K562 (cell line): ENCODE measurements around the gene RBFOX2. TPM values are rescaled to one million over a fixed set of nuclear protein-coding genes. Genes with fewer than 3 reads are reported as not detected.

Experiments
- ATAC-seq: fragments of 200-7000 bp; cut with Tn5 transposase; 3 replicates; pipeline ENCODE4 v1.9.1; 2020; ENCODE audit warnings: moderate library complexity
- BruUV-seq: library from RNA; stranded (reverse); fragments of 400-500 nt; replicated peaks from 2 replicates; lab custom pipeline; 2021; lab: Mats Ljungman, UMichigan
- CTCF ChIA-PET: fragments of 300-600 bp; formaldehyde crosslinking; extraction: SDS; loops from one replicate; lab custom pipeline; 2021; ENCODE audit warnings: low intra/inter-chr PET ratio; lab: Yijun Ruan, JAX
- POLR2A ChIA-PET: fragments of 300-600, 350-650 bp; sonication (Branson Sonifier 250); formaldehyde crosslinking; extraction: SDS; loops from one replicate; lab custom pipeline; 2021; ENCODE audit warnings: antibody characterized with exemption, inconsistent platforms; lab: Yijun Ruan, JAX
- DNase-seq, 4 experiments: peaks; one replicate each; pipeline versions ENCODE4 v3.0.0 to v3.0.0-alpha.2; 2011 to 2018; ENCODE audit warnings: low spot score in 3 of 4, mixed read lengths in 3 of 4; ENCODE audit errors: extremely low read depth in 1 of 4
- FAIRE-seq: peaks from 2 replicates; lab custom pipeline; 2011; peaks lifted over from hg19 to GRCh38; lab: Jason Lieb, UNC
- H2AFZ ChIP-seq: 2 replicates; pipeline ENCODE4 v1.6.0; 2011; ENCODE audit warnings: low read depth, low read length, control low read depth, inconsistent platforms
- H3K27ac ChIP-seq: fragments of 200-600 bp; 3 replicates; pipeline ENCODE4 v1.8.0; 2011; ENCODE audit warnings: low read depth, mild to moderate bottlenecking, control low read depth, inconsistent platforms, low read length, moderate library complexity, mixed read lengths; ENCODE audit errors: extremely low read depth
- H3K27me3 ChIP-seq, 2 experiments: fragments of 300-600 bp in 1 of 2; 2 replicates in 1 of 2; 3 replicates in 1 of 2; pipeline versions ENCODE4 v1.6.0 to v1.8.0; 2011; ENCODE audit warnings: inconsistent platforms in 2 of 2, low read length in 2 of 2, mild to moderate bottlenecking in 1 of 2, mixed read lengths in 1 of 2, moderate library complexity in 1 of 2; ENCODE audit not compliant: control insufficient read depth in 2 of 2, insufficient read depth in 2 of 2
- H3K36me3 ChIP-seq: fragments of 300-600 bp; 3 replicates; pipeline ENCODE4 v1.8.0; 2011; ENCODE audit warnings: mild to moderate bottlenecking, low read length, inconsistent platforms; ENCODE audit not compliant: control insufficient read depth, insufficient read depth
- H3K4me1 ChIP-seq, 2 experiments: fragments of 200-600 bp in 1 of 2; replicated peaks in 1 of 2; 2 replicates in 1 of 2; 3 replicates in 1 of 2; pipeline versions ENCODE4 v1.5.1 to v1.8.0; 2011; ENCODE audit warnings: inconsistent platforms in 2 of 2, low read length in 2 of 2, mild to moderate bottlenecking in 1 of 2, mixed read lengths in 1 of 2, moderate library complexity in 1 of 2; ENCODE audit not compliant: control insufficient read depth in 2 of 2, insufficient read depth in 2 of 2
- H3K4me2 ChIP-seq: 2 replicates; pipeline ENCODE4 v1.6.1; 2011; ENCODE audit warnings: low read length, control low read depth, inconsistent platforms, mixed read lengths; ENCODE audit not compliant: insufficient read depth
- H3K4me3 ChIP-seq: fragments of 200-600 bp; sonication (generic), shearing (Covaris generic); 2 replicates; pipeline ENCODE4 v1.5.1; 2016; ENCODE audit warnings: control low read depth, inconsistent platforms
- H3K79me2 ChIP-seq: fragments of 200-600 bp; 3 replicates; pipeline ENCODE4 v1.8.0; 2011; ENCODE audit warnings: low read length, inconsistent platforms; ENCODE audit not compliant: control insufficient read depth, insufficient read depth
- H3K9ac ChIP-seq, 2 experiments: 2 replicates each; pipeline versions ENCODE4 v1.6.0 to v1.6.1; 2011; ENCODE audit warnings: low read depth in 2 of 2, low read length in 2 of 2, control low read depth in 1 of 2, inconsistent platforms in 1 of 2, mild to moderate bottlenecking in 1 of 2, mixed read lengths in 1 of 2; ENCODE audit not compliant: insufficient read depth in 1 of 2
- H3K9me1 ChIP-seq: one replicate; pipeline ENCODE4 v1.6.0; 2011; ENCODE audit warnings: inconsistent platforms, mild to moderate bottlenecking, low read length, moderate library complexity; ENCODE audit not compliant: control insufficient read depth, insufficient read depth
- H3K9me3 ChIP-seq: replicated peaks from 2 replicates; pipeline ENCODE4 v1.5.1; 2011; ENCODE audit warnings: low read depth, low read length, inconsistent platforms; ENCODE audit not compliant: control insufficient read depth, insufficient read depth
- H4K20me1 ChIP-seq: replicated peaks from 2 replicates; pipeline ENCODE4 v1.6.1; 2011; ENCODE audit warnings: low read length, inconsistent platforms, mixed read lengths; ENCODE audit not compliant: control insufficient read depth, insufficient read depth
- BRF1 ChIP-seq: IDR thresholded peaks from 3 replicates; pipeline ENCODE4 v1.6.1; 2011; ENCODE audit warnings: borderline replicate concordance, mild to moderate bottlenecking; ENCODE audit not compliant: insufficient read length; ENCODE audit errors: extremely low read depth
- CBFA2T2 ChIP-seq: fragments of 450-650 bp; conservative IDR thresholded peaks from 2 replicates; pipeline ENCODE4 v1.6.1; 2017; ENCODE audit warnings: mild to moderate bottlenecking
- GTF3C2 ChIP-seq: IDR thresholded peaks from 3 replicates; pipeline ENCODE4 v1.6.1; 2011; ENCODE audit warnings: borderline replicate concordance, mild to moderate bottlenecking, moderate library complexity; ENCODE audit not compliant: insufficient read length; ENCODE audit errors: extremely low read depth
- HMBOX1 ChIP-seq: sonication (generic); IDR thresholded peaks from 2 replicates; pipeline ENCODE4 v1.6.1; 2016
- NBN ChIP-seq: fragments of 450-650 bp; IDR thresholded peaks from 2 replicates; pipeline ENCODE4 v1.6.1; 2016; ENCODE audit warnings: low read depth, mild to moderate bottlenecking
- PREB ChIP-seq: sonication (generic); formaldehyde crosslinking; IDR thresholded peaks from 2 replicates; pipeline ENCODE4 v1.8.1; 2023; ENCODE audit warnings: mild to moderate bottlenecking, missing genetic modification reagents
- SAFB2 ChIP-seq: fragments of 200-400 bp; formaldehyde crosslinking; IDR thresholded peaks from 2 replicates; pipeline ENCODE4 v1.6.1; 2018; ENCODE audit warnings: borderline replicate concordance, low read length, low read depth, moderate library complexity; ENCODE audit not compliant: severe bottlenecking
- SMARCA4 ChIP-seq: fragments of 450-650 bp; IDR thresholded peaks from 2 replicates; pipeline ENCODE4 v1.6.1; 2016
- ZNF589 ChIP-seq: fragments of 200-800 bp; sonication (Bioruptor generic); IDR thresholded peaks from 2 replicates; pipeline ENCODE4 v1.6.1; 2016; ENCODE audit warnings: low read depth, missing genetic modification characterization, missing compliant biosample characterization
- ZNF644 ChIP-seq: fragments of 200-800 bp; sonication (Bioruptor generic); IDR thresholded peaks from 2 replicates; pipeline ENCODE4 v1.6.1; 2016; ENCODE audit warnings: low read depth, missing genetic modification characterization, missing compliant biosample characterization
- WGBS: fragments of 100-300 bp; shearing (Covaris generic); methylation state at CpG from one replicate; pipeline ENCODE4 v1.1.6; 2016; ENCODE audit warnings: low coverage, mixed read lengths; ENCODE audit not compliant: insufficient coverage; ENCODE audit errors: missing lambda C conversion rate; 5-methylcytosine and 5-hydroxymethylcytosine counted together
- in situ Hi-C: fragments of 300-500 bp; cut with MboI; formaldehyde crosslinking; loops from 4 replicates; pipeline ENCODE4 v1.15.0; 2018; ENCODE audit warnings: inconsistent platforms, mixed read lengths
- intact Hi-C: fragments of 100-400 bp; cut with micrococcal nuclease; formaldehyde crosslinking; loops from 2 replicates; pipeline ENCODE4 v1.14.2; 2022
- polyA plus RNA-seq, 8 experiments: library from polyadenylated mRNA; depleted of rRNA in 4 of 8; stranded (reverse) in 5 of 8; unstranded in 3 of 8; fragments of >200 nt; fragmentation: Nextera tagmentation in 2 of 8; fragmentation: Illumina TruSeq in 1 of 8; extraction: Ambion mirVana in 2 of 8; extraction: Trizol in 1 of 8; gene quantifications; 2 replicates each; pipeline versions ENCODE4 v1.2.1 to v1.2.3, GENCODE V29; 2011 to 2014; ENCODE audit warnings: inconsistent platforms in 1 of 8, missing spikeins in 1 of 8
- total RNA-seq, 7 experiments: library from RNA; depleted of rRNA in 6 of 7; stranded (reverse); fragments of >200 nt in 6 of 7; fragmentation: Illumina TruSeq in 2 of 7; extraction: Trizol in 2 of 7; gene quantifications; 2 replicates each; pipeline versions ENCODE4 v1.2.1 to v1.2.3, GENCODE V29; 2011 to 2021; ENCODE audit warnings: low replicate concordance in 1 of 7

The RBFOX2 gene
- total and polyA plus RNA-seq, 9 of the 15 experiments (the other 6 are each of a cell fraction or from before 2014, with no cell fraction given) = 5.8 to 24.8 (median 14.2) TPM

- H2AFZ ChIP-seq = peak overlapping the region; percentile 99
- in situ Hi-C loops = no loop called here
- peak overlapping the region; percentile 91 for H3K27ac ChIP-seq
- TF ChIP-seq ZNF644 (no peak), ZNF589 (CRISPR knock-in tag) (peak; percentile 31; the same call in 1 of the 2 replicates), CBFA2T2 (peak; percentile 85), HMBOX1 (no peak), BRF1 (no peak), PREB (CRISPR knock-in tag) (no peak), GTF3C2 (no peak), SMARCA4 (no peak; the same call in 1 of the 2 replicates), NBN (0 out of 2 replicates have a peak, but pooled peaks have one; percentile 55), SAFB2 (no peak)
Observed at GRCh38 chr22:36065775-36066544, 37.3 kb upstream of the RBFOX2 start.

More at GRCh38 chr22:36065775-36066544, 37.3 kb upstream of the RBFOX2 start:
- peak; percentile 79 to 84 (median 83) for DNase-seq
- ATAC-seq = peak; percentile 97
- H3K36me3 ChIP-seq = no peaks in the 10 kb centered on the region
- H3K9me3 ChIP-seq = no peaks in the 10 kb centered on the region
- FAIRE-seq = peak; percentile 78
- H3K9me1 ChIP-seq = peaks cover 3% of the 10 kb centered on the region
- H3K4me3 ChIP-seq = peak overlapping the region; percentile 47
- WGBS = 6% methylated on average over 42 of the region's 54 CpGs
- H3K4me1 ChIP-seq = peaks cover 8 to 11% of the 10 kb centered on the region in 2 experiments; a peak in 4 of 5 replicates
- no TSS peak for BruUV-seq
- H3K9ac ChIP-seq = peak overlapping the region; percentile 90 to 91
- CTCF ChIA-PET = interaction anchor here (0.9 to 2.9 kb wide), 3 partner anchors 58 to 221 kb away, joined by 3 to 30 read pairs (median 19); no protein-coding TSS in a partner anchor
- intact Hi-C loops = loop anchor here (1.0 to 10.0 kb wide), 3 partner anchors 59 to 135 kb away; no protein-coding TSS in a partner anchor
- POLR2A ChIA-PET = interaction anchor here (0.5 to 2.1 kb wide), 7 partner anchors 10 to 964 kb away, joined by 3 to 12 read pairs (median 3); partner anchors contain the start of gene RBFOX2
- peak overlapping the region; percentile 83 for H3K4me2 ChIP-seq
- no peaks in the 10 kb centered on the region for H4K20me1 ChIP-seq
- no peaks in the 10 kb centered on the region for H3K79me2 ChIP-seq
- H3K27me3 ChIP-seq = no peaks in the 10 kb centered on the region
